Gastroesophageal sphincter (tissue), 3 donors: ENCODE results near the gene NOS1AP.

Experiments used
- EP300 ChIP-seq: sonication (generic); formaldehyde crosslinking; IDR thresholded peaks from one replicate; pipeline ENCODE4 v1.6.1; 2017; ENCODE audit warnings: antibody characterized with exemption, mild to moderate bottlenecking
- POLR2A ChIP-seq, 2 donors: fragments of 450-650 bp; IDR thresholded peaks; one replicate each; pipeline ENCODE4 v1.6.1; 2017; ENCODE audit warnings: antibody characterized with exemption in 2 of 2, mild to moderate bottlenecking in 2 of 2, moderate library complexity in 1 of 2
- TF ChIP-seq, protein P1 (sequence below), 4 experiments: fragments of 200-600 bp in 2 of 4; fragments of 450-650 bp in 2 of 4; sonication (generic) in 1 of 4; IDR thresholded peaks; one replicate each; pipeline ENCODE4 v1.5.1; 2017 to 2019; ENCODE audit warnings: antibody characterized with exemption in 4 of 4, mild to moderate bottlenecking in 2 of 4, moderate library complexity in 2 of 4

DNA sequence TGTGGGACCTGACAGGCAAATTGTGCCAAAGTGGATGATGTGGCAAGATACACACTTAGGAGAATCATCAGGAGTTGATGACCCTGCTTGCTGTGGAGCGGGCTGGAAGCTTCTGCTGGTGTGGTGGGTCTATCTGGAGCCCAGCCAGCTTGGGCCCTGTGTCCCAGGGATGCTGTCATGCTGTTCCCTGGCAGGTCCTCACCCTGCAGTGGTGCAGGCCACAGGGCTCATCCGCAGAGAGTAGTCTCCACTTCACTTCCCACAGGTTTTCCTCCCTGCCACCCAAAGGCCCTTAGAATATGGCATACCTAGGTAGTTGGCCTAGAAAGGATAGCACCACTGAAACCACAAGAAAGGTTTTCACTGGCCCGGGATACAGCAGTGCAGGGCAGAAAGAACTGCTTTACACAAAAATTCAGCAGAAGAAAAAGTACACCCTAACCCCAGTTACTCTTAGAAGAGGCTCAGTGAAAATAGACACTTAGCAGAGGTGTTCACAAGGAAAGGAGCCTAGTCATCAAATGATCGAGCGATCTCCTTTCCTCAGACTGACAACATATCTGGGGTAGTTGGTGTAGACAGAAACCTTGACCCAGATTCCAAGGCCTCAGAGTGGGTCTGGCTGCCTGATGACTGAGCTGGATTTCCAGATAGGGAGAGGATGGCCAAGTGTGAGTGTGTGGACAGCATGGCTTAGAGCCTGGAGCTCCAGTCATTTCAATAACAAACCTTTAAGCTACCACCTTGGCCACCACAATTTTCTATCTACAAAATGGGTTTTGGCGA is 310.8 kb downstream of the NOS1AP start:
- TF ChIP-seq, protein P1, sequence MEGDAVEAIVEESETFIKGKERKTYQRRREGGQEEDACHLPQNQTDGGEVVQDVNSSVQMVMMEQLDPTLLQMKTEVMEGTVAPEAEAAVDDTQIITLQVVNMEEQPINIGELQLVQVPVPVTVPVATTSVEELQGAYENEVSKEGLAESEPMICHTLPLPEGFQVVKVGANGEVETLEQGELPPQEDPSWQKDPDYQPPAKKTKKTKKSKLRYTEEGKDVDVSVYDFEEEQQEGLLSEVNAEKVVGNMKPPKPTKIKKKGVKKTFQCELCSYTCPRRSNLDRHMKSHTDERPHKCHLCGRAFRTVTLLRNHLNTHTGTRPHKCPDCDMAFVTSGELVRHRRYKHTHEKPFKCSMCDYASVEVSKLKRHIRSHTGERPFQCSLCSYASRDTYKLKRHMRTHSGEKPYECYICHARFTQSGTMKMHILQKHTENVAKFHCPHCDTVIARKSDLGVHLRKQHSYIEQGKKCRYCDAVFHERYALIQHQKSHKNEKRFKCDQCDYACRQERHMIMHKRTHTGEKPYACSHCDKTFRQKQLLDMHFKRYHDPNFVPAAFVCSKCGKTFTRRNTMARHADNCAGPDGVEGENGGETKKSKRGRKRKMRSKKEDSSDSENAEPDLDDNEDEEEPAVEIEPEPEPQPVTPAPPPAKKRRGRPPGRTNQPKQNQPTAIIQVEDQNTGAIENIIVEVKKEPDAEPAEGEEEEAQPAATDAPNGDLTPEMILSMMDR (IDR thresholded peaks at IDR 0.05): no peak
- TF ChIP-seq POLR2A (IDR thresholded peaks at IDR 0.05) (no peak), EP300 (no peak)
